IPS DF 4.7 (cell line): Measurements from ENCODE around the gene TRIM61.
"Not testable (repeated sequence)": the region's sequence is repeated elsewhere in the genome, so short reads cannot be mapped to it uniquely, and the experiment has no call there.

Source experiments
- DNase-seq: peaks from one replicate; pipeline ENCODE4 v3.0.0-alpha.2; 2013; ENCODE audit warnings: low spot score; ENCODE audit errors: extremely low read depth

TRIM61 gene

GRCh38 chr4:164956766-164957643 lies 20.5 kb downstream of the TRIM61 start:
- no peak for DNase-seq

GRCh38 chr4:164955107-164955805 lies 22.2 kb downstream of the TRIM61 start:
- DNase-seq = no peak

GRCh38 chr4:164952551-164952950 lies 24.9 kb downstream of the TRIM61 start:
- no peak for DNase-seq

GRCh38 chr4:164949448-164950143 lies 27.9 kb downstream of the TRIM61 start:
- no peak for DNase-seq

GRCh38 chr4:164948975-164949374 lies 28.5 kb downstream of the TRIM61 start:
- no peak for DNase-seq

- DNase-seq = not testable (repeated sequence)
Observed at GRCh38 chr4:164948006-164948405, 29.5 kb downstream of the TRIM61 start.

GRCh38 chr4:164946810-164947209 lies 30.6 kb downstream of the TRIM61 start:
- DNase-seq = no peak

GRCh38 chr4:164945146-164945545 lies 32.3 kb downstream of the TRIM61 start:
- no peak for DNase-seq

GRCh38 chr4:164943192-164943591 lies 34.3 kb downstream of the TRIM61 start:
- no peak for DNase-seq

- DNase-seq = no peak
Observed at GRCh38 chr4:164937576-164938270, 39.7 kb downstream of the TRIM61 start.

GRCh38 chr4:164935865-164936606 lies 41.4 kb downstream of the TRIM61 start:
- not testable (repeated sequence) for DNase-seq

- DNase-seq = no peak
Observed at GRCh38 chr4:164935363-164935762, 42.1 kb downstream of the TRIM61 start.

- no peak for DNase-seq
Observed at GRCh38 chr4:164933244-164933643, 44.2 kb downstream of the TRIM61 start.

GRCh38 chr4:164931551-164932324 lies 45.7 kb downstream of the TRIM61 start:
- DNase-seq = no peak

GRCh38 chr4:164930647-164931046 lies 46.8 kb downstream of the TRIM61 start:
- DNase-seq = no peak

- not testable (repeated sequence) for DNase-seq
Observed at GRCh38 chr4:164927101-164927500, 50.4 kb downstream of the TRIM61 start.

GRCh38 chr4:164926301-164926700 lies 51.2 kb downstream of the TRIM61 start:
- no peak for DNase-seq

- no peak for DNase-seq
Observed at GRCh38 chr4:164924670-164925238, 52.7 kb downstream of the TRIM61 start.

GRCh38 chr4:164918956-164919355 lies 58.5 kb downstream of the TRIM61 start:
- no peak for DNase-seq
